Small intestine (tissue), 7 donors: ENCODE measurements around the gene HS6ST1. TPM values are rescaled to one million over a fixed set of nuclear protein-coding genes. Genes with fewer than 3 reads are reported as not detected.

Source experiments
- DNase-seq, 2 donors: peaks; one replicate each; pipeline versions ENCODE4 v3.0.0 to v3.0.0-alpha.2; 2013
- FAIRE-seq: peaks from 2 replicates; lab custom pipeline; 2012; peaks lifted over from hg19 to GRCh38; lab: Jason Lieb, UNC
- H3K27ac ChIP-seq, 3 donors: one replicate each; pipeline ENCODE4 v1.5.1; 2013; ENCODE audit warnings: low read length in 2 of 3, mild to moderate bottlenecking in 2 of 3, control low read depth in 1 of 3, inconsistent platforms in 1 of 3, low read depth in 1 of 3, moderate library complexity in 1 of 3
- H3K27me3 ChIP-seq, 3 donors: one replicate each; pipeline ENCODE4 v1.6.1; 2013; ENCODE audit warnings: low read length in 3 of 3, inconsistent platforms in 1 of 3; ENCODE audit not compliant: control insufficient read depth in 3 of 3, insufficient read depth in 3 of 3
- H3K36me3 ChIP-seq, 3 donors: one replicate each; pipeline ENCODE4 v1.6.1; 2013; ENCODE audit warnings: low read length in 3 of 3, inconsistent platforms in 1 of 3, low read depth in 1 of 3, mild to moderate bottlenecking in 1 of 3, moderate library complexity in 1 of 3; ENCODE audit not compliant: control insufficient read depth in 3 of 3, insufficient read depth in 2 of 3
- H3K4me1 ChIP-seq, 3 donors: one replicate each; pipeline ENCODE4 v1.6.1; 2013; ENCODE audit warnings: low read length in 2 of 3, inconsistent platforms in 1 of 3, low read depth in 1 of 3, mild to moderate bottlenecking in 1 of 3, moderate library complexity in 1 of 3; ENCODE audit not compliant: control insufficient read depth in 3 of 3, insufficient read depth in 2 of 3
- H3K4me3 ChIP-seq, 3 donors: one replicate each; pipeline ENCODE4 v1.5.1; 2013; ENCODE audit warnings: low read length in 3 of 3, control low read depth in 1 of 3, inconsistent platforms in 1 of 3, low read depth in 1 of 3, mild to moderate bottlenecking in 1 of 3, moderate library complexity in 1 of 3
- H3K9me3 ChIP-seq, 2 donors: one replicate each; pipeline ENCODE4 v1.6.1; 2013; ENCODE audit warnings: low read depth in 1 of 2, low read length in 1 of 2; ENCODE audit not compliant: control insufficient read depth in 2 of 2, insufficient read depth in 1 of 2
- WGBS, 3 donors: extraction: QIAGEN DNeasy Blood & Tissue Kit; methylation state at CpG; one replicate each; pipeline ENCODE4 v1.1.7; 2013; 5-methylcytosine and 5-hydroxymethylcytosine counted together
- polyA plus RNA-seq, 4 donors: library from polyadenylated mRNA; stranded (reverse) in 3 of 4; unstranded in 1 of 4; fragments of 200-250 nt in 3 of 4; fragments of 120-200 nt in 1 of 4; gene quantifications; one replicate each; pipeline versions ENCODE4 v1.2.1 to v1.2.3, GENCODE V29; 2013
- donor health status: healthy with polysubstance abuse.
- donor health status: control.
- donor health status: control.
- donor health status: Bipolar disorder and iron deficiency.
- donor health status: healthy.

HS6ST1 gene
- polyA plus RNA-seq, 4 donors: 4.0 to 20.7 (median 12.5) TPM

DNA sequence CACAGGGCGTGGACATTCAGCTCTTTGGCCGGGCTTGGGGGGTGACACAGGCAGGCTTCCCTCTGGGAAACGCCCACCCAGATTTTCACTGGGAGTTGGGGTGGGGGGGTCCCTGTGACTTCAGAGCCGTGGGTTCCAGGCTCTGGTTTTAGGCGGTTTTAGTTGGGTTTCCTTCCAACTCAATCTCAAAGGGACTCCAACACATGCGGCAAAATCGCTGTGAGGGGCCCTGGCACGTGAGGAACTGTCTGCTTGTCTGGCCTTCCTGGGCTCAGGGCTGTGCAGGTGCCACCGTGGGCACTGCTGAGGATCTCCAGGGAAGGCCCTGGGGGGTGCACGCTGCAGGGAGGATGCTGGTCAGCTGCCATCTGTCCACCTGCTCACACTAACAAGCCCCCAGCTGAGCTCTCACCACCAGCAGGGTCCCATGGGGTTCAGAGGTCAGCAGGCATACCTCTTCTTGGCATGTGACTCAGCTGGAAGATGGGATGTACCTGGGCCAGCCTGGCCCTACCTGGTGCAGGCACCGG, 11.7 kb downstream of the HS6ST1 start:
- DNase-seq (no peak), FAIRE-seq (no peak)
- Histone ChIP-seq H3K27ac (peak overlapping the region in 1 of 3 donors; percentile 40), H3K27me3 (no peaks in the 10 kb centered on the region), H3K4me3 (no peak overlapping the region), H3K9me3 (no peaks in the 10 kb centered on the region), H3K4me1 (peaks cover 0 to 41% (median 0%) of the 10 kb centered on the region in 3 donors), H3K36me3 (peaks cover 0 to 52% (median 0%) of the 10 kb centered on the region in 3 donors)
- 72 to 85% (median 74%) methylated on average over 11 of the region's 11 CpGs for WGBS, 3 donors

DNA sequence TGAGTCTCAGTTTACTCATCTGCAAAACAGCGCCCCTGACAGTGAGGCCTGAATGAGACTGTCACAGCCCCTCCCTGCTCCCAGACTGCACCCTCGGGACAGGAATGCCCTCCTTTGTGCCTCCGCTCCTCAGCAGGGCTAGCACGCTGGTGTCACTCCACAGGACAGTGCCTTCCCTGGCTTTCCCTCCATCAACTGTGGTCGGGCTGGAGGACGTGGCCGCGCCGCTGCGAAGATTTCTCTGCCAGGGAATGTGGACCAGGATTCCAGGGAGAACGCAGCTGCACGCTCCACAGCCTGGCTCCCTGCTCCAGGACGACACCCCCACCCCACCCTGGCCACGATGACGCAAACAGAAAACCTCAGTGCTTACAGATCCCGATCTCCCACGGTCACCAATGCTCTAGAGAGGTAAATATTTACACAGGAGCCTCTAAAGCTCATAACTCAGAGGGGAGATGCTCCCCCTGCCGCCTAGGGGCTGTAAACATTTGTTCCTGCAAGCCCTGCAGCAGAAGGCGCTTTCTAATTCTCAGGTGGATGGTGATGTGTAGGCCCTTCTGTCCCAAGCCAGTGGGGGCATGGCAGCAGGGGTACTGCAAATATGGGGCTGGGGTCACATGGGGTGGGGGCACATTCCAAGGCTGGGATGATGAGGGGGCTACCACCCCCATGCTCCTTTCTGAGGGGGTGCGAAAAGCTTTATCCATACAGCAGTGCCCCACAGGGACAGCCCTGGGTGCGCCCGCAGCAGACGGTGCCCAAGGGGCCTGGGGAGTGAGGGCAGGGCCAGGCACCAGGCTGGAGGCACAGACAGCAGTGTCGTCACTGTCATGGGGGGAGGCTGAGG, 12.4 kb downstream of the HS6ST1 start:
- Histone ChIP-seq H3K4me3 (no peak overlapping the region), H3K27me3 (no peaks in the 10 kb centered on the region), H3K9me3 (no peaks in the 10 kb centered on the region), H3K36me3 (peaks cover 0 to 47% (median 0%) of the 10 kb centered on the region in 3 donors), H3K27ac (peak overlapping the region in 2 of 3 donors; percentile 82 to 84), H3K4me1 (peaks cover 0 to 41% (median 0%) of the 10 kb centered on the region in 3 donors)
- WGBS, 3 donors: 60 to 77% (median 77%) methylated on average over 24 of the region's 24 CpGs
- FAIRE-seq (no peak), DNase-seq (peak in 1 of 2 donors; percentile 74)

DNA sequence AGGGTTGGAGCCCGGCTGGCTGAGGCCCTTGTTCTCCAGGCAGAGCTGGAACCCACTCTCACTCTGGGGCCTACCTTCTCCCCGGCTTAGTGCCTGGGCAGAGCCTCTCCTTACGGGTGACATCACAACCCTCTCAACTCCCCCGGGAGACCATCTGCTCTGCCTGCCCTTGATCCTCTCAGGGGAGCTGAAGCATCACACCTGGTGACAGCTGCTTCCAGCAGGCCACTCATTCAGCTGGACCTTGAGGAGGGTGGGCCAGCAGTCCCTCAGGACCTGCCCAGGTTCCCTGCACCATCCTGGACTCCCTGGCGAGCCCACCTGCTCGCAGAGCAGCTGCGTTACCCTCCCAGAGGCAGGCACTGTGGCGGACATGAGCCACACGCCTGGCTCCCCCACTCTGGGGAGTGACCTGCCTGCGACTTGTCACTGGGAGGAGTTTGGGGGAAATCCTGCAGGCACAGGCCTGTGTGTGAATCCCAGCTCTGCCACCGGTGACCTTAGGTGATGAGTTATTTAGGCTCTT, 13.1 kb downstream of the HS6ST1 start:
- peaks cover 0 to 43% (median 0%) of the 10 kb centered on the region in 3 donors for H3K36me3 ChIP-seq
- H3K4me1 ChIP-seq: peaks cover 0 to 41% (median 0%) of the 10 kb centered on the region in 3 donors
- no peaks in the 10 kb centered on the region for H3K27me3 ChIP-seq
- no peak overlapping the region for H3K4me3 ChIP-seq
- no peaks in the 10 kb centered on the region for H3K9me3 ChIP-seq
- 59 to 78% (median 75%) methylated on average over 10 to 11 of the region's 11 CpGs for whole genome bisulfite sequencing, 3 donors
- peak overlapping the region; percentile 1 to 84 (median 82) for H3K27ac ChIP-seq
- DNase-seq (peak in 1 of 2 donors; percentile 23), FAIRE-seq (no peak)

DNA sequence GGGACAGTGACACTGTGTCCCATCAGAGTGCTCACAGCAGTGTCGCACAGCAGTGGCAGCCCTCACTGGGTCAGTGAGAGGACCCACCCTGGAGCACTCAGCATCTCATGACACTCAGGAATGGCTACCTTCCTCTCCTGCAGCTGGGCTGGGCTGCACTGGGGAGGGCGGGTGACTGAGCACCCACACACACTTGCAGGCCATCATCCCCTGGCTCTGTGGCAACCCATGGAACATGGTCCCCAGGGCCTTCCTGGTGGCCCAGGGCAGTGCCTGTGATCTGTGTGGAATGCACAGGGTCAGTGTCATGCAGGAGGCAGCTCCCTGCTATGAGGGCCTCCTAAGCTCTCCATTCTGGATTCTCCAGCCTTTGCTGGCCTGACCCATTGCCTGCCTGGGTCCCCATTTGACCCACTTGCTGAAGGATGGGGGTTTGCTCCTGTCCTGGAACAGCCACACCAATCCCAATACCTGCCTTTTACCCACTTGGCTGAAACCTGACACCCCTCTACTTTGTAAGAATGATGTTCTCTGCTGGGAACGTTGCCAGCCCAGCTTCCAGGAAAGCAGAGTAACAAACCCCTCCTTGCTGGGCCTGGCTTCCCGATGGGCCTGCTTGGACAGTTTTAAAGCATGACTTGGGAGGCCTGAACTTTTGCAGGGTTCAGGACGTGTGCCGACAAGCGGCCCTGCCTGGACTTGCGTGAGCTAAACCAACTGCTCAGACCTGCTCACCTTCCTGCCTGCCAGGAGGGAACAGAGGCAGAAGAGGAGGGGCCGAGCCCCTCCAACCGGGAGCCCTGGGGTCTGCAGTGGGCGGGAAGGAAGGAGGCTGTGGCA, 13.7 kb downstream of the HS6ST1 start:
- Histone ChIP-seq H3K27ac (peak overlapping the region; percentile 1 to 84 (median 82)), H3K4me3 (no peak overlapping the region)
- 60 to 68% (median 67%) methylated on average over 10 to 11 of the region's 11 CpGs for WGBS, 3 donors

DNA sequence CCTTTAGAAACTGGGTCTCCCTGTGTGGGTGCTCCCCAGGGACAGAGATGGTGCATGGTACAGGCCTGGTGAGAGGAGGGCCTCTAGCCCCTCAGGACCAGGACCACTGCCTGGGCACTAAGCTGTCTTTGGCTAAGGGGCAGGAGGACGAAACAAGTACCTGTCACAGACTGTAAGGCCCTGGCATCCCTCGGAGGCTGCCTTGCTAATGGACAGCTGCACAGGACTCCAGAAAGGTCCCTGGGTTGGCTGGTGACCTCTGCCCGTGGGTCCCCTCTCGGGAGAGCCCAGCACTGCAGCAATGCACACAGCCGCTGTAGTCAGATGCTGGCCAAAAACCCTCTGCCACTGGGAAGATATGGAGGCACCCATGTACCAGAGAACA, 14.3 kb downstream of the HS6ST1 start:
- no peak overlapping the region for H3K4me3 ChIP-seq
- 82 to 92% (median 87%) methylated on average over 5 of the region's 5 CpGs for WGBS, 3 donors
- FAIRE-seq (no peak), DNase-seq (no peak)
- no peaks in the 10 kb centered on the region for H3K27me3 ChIP-seq
- H3K4me1 ChIP-seq: peaks cover 0 to 31% (median 0%) of the 10 kb centered on the region in 3 donors
- no peaks in the 10 kb centered on the region for H3K9me3 ChIP-seq
- H3K27ac ChIP-seq: peak overlapping the region in 1 of 3 donors; percentile 82
- H3K36me3 ChIP-seq: peaks cover 0 to 42% (median 0%) of the 10 kb centered on the region in 3 donors

More for the DNA sequence above, 13.7 kb downstream of the HS6ST1 start:
- Histone ChIP-seq H3K4me1 (peaks cover 0 to 37% (median 0%) of the 10 kb centered on the region in 3 donors), H3K36me3 (peaks cover 0 to 40% (median 0%) of the 10 kb centered on the region in 3 donors), H3K27me3 (no peaks in the 10 kb centered on the region), H3K9me3 (no peaks in the 10 kb centered on the region)
- FAIRE-seq (no peak), DNase-seq (peak in 1 of 2 donors; percentile 58)

DNA sequence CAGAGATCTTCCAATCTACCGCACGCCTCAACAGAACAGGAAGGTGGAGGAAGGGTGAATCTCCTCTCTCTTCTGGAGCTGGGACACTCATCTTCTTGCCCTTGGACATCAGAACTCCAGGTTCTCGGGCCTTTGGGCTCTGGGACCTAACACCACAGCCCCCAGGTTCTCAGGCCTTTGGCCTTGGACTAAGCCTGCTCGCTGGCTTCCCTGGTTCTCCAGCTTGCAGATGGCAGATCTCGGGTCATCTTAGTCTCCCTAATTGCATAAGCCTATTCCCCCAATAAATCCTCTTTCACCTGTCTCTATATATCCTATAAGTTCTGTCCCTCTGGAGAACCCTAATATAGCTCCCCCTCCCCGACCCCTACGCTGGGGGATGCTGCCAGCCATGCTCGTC, 14.8 kb downstream of the HS6ST1 start:
- no peak overlapping the region for H3K4me3 ChIP-seq
- WGBS, 3 donors: 92 to 93% (median 92%) methylated on average over 8 of the region's 8 CpGs
- H3K27ac ChIP-seq: no peak overlapping the region
- H3K9me3 ChIP-seq: no peaks in the 10 kb centered on the region
- no peaks in the 10 kb centered on the region for H3K27me3 ChIP-seq
- no peak for DNase-seq
- peaks cover 0 to 45% (median 0%) of the 10 kb centered on the region in 3 donors for H3K36me3 ChIP-seq
- FAIRE-seq: no peak
- peaks cover 0 to 27% (median 0%) of the 10 kb centered on the region in 3 donors for H3K4me1 ChIP-seq

DNA sequence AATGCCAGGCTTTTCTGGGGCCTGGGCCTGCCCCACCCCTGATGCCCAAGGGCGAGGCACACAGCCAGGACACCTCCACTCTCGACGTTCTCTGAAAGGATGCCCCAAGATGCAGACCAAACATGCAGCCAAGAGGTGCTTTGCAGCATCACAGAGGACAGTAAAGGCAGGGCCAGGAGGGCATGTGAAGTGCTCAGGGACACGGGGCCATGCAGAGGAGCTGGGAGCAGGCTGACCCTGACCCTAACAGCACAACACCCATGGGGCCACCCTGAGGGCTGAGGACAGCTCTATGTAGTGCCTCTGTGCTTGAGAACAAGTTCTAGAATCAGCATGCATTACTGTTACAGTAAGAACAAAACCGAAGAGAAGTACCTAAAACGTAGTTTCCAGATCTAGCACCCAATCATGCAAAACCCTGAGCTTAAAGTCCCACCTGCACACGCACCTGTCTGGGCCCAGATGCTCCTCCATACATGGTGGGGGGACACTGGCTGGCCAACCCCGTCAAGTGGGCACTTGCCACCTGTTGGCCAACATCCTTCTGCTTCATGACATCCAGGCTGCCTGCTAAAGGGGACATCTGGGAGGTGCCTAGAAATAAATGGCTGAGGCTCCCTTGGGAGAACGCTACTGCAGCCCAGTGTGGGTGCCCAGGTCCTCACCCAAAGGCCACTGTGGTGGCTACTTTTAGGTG, 15.4 kb downstream of the HS6ST1 start:
- Histone ChIP-seq H3K4me3 (no peak overlapping the region), H3K27me3 (no peaks in the 10 kb centered on the region), H3K36me3 (peaks cover 0 to 43% (median 0%) of the 10 kb centered on the region in 3 donors), H3K4me1 (peaks cover 0 to 24% (median 0%) of the 10 kb centered on the region in 3 donors), H3K9me3 (no peaks in the 10 kb centered on the region), H3K27ac (no peak overlapping the region)
- WGBS, 3 donors: 77 to 80% (median 79%) methylated on average over 9 of the region's 9 CpGs
- no peak for DNase-seq
- FAIRE-seq: no peak
